GM12878 (cell line): ENCODE data around the gene ERICH2. TPM values are rescaled to one million over a fixed set of nuclear protein-coding genes. Genes with fewer than 3 reads are reported as not detected.

Source experiments
- ATAC-seq: fragments of 200-7000 bp; cut with Tn5 transposase; 3 replicates; pipeline ENCODE4 v1.9.1; 2020; ENCODE audit warnings: mild to moderate bottlenecking, moderate library complexity
- BruUV-seq: library from RNA; stranded (reverse); fragments of 400-500 nt; replicated peaks from 2 replicates; lab custom pipeline; 2021; lab: Mats Ljungman, UMichigan
- CTCF ChIA-PET: fragments of 300-600 bp; sonication (Branson Sonifier 250); formaldehyde crosslinking; extraction: SDS; loops from one replicate; lab custom pipeline; 2021; ENCODE audit warnings: inconsistent platforms; lab: Yijun Ruan, JAX
- POLR2A ChIA-PET: fragments of 350-600 bp; formaldehyde crosslinking; extraction: SDS; loops from one replicate; lab custom pipeline; 2021; ENCODE audit warnings: inconsistent platforms; lab: Charles Lee
- RAD21 ChIA-PET: fragments of 300-600 bp; sonication (Branson Sonifier 250); formaldehyde crosslinking; loops from one replicate; lab custom pipeline; 2023; ENCODE audit warnings: antibody characterized with exemption; ENCODE audit not compliant: unreplicated experiment; lab: Charles Lee
- SMC1A ChIA-PET: fragments of 300-600 bp; sonication (Branson Sonifier 250); formaldehyde crosslinking; loops from one replicate; lab custom pipeline; 2023; ENCODE audit not compliant: unreplicated experiment, uncharacterized antibody; lab: Charles Lee
- DNase-seq: peaks from one replicate; pipeline ENCODE4 v3.0.0-alpha.2; 2011; ENCODE audit warnings: low read depth, low spot score
- FAIRE-seq: peaks from 3 replicates; lab custom pipeline; 2011; peaks lifted over from hg19 to GRCh38; lab: Jason Lieb, UNC
- H2AFZ ChIP-seq: 2 replicates; pipeline ENCODE4 v1.6.0; 2011; ENCODE audit warnings: low read depth, low read length, control low read depth; ENCODE audit not compliant: control insufficient read depth
- H3K27ac ChIP-seq: 2 replicates; pipeline ENCODE4 v1.5.1; 2011; ENCODE audit warnings: control low read depth; ENCODE audit not compliant: control insufficient read depth, insufficient read depth
- H3K27me3 ChIP-seq, 2 experiments: replicated peaks in 1 of 2; 2 replicates each; pipeline versions ENCODE4 v1.6.0 to v1.6.1; 2011; ENCODE audit warnings: low read length in 1 of 2; ENCODE audit not compliant: control insufficient read depth in 2 of 2, insufficient read depth in 2 of 2
- H3K36me3 ChIP-seq, 2 experiments: 2 replicates each; pipeline ENCODE4 v1.5.1; 2011; ENCODE audit warnings: low read length in 1 of 2; ENCODE audit not compliant: control insufficient read depth in 2 of 2, insufficient read depth in 2 of 2
- H3K4me1 ChIP-seq: 2 replicates; pipeline ENCODE4 v1.6.1; 2011; ENCODE audit warnings: mild to moderate bottlenecking, low read length, moderate library complexity, mixed read lengths; ENCODE audit not compliant: control insufficient read depth, insufficient read depth
- H3K4me2 ChIP-seq: 2 replicates; pipeline ENCODE4 v1.6.0; 2011; ENCODE audit warnings: control low read depth; ENCODE audit not compliant: control insufficient read depth, insufficient read depth
- H3K4me3 ChIP-seq: fragments of 200-600 bp; sonication (generic); 2 replicates; pipeline ENCODE4 v1.5.1; 2016
- H3K79me2 ChIP-seq: 2 replicates; pipeline ENCODE4 v1.6.0; 2011; ENCODE audit warnings: low read length; ENCODE audit not compliant: control insufficient read depth, insufficient read depth
- H3K9ac ChIP-seq: 2 replicates; pipeline ENCODE4 v1.8.0; 2011; ENCODE audit warnings: low read length, control low read depth, mixed read lengths; ENCODE audit not compliant: control insufficient read depth, insufficient read depth
- H3K9me3 ChIP-seq: replicated peaks from 3 replicates; pipeline ENCODE4 v1.5.1; 2011; ENCODE audit warnings: mild to moderate bottlenecking, low read length; ENCODE audit not compliant: control insufficient read depth, insufficient read depth
- H4K20me1 ChIP-seq: 2 replicates; pipeline ENCODE4 v1.6.0; 2011; ENCODE audit not compliant: control insufficient read depth, insufficient read depth
- CTCF ChIP-seq, 3 experiments: IDR thresholded peaks in 2 of 3; conservative IDR thresholded peaks in 1 of 3; 2 replicates each; pipeline ENCODE4 v1.5.1; 2011; ENCODE audit warnings: low read depth in 3 of 3, low read length in 3 of 3, mild to moderate bottlenecking in 3 of 3, control low read depth in 2 of 3, moderate library complexity in 2 of 3, inconsistent platforms in 1 of 3, mixed read lengths in 1 of 3; ENCODE audit not compliant: control insufficient read depth in 2 of 3, insufficient read depth in 1 of 3; ENCODE audit errors: extremely low read depth in 1 of 3
- CUX1 ChIP-seq: IDR thresholded peaks from 2 replicates; pipeline ENCODE4 v1.6.1; 2012; ENCODE audit warnings: improper control_type of control experiment, low read depth, low read length; ENCODE audit not compliant: insufficient replicate concordance
- IKZF2 ChIP-seq, 2 experiments: fragments of 450-650 bp; IDR thresholded peaks; 2 replicates each; pipeline ENCODE4 v1.6.1; 2017; ENCODE audit warnings: mild to moderate bottlenecking in 2 of 2, moderate library complexity in 2 of 2
- MEF2A ChIP-seq: IDR thresholded peaks from 2 replicates; pipeline ENCODE4 v1.6.1; 2011; ENCODE audit warnings: low read depth, mild to moderate bottlenecking, low read length, moderate library complexity; ENCODE audit not compliant: insufficient read depth
- NFYB ChIP-seq: IDR thresholded peaks from 2 replicates; pipeline ENCODE4 v1.6.1; 2011; ENCODE audit warnings: low read depth, mild to moderate bottlenecking, low read length, improper control_type of control experiment, moderate library complexity; ENCODE audit not compliant: insufficient read depth
- NR2F1 ChIP-seq: fragments of 450-650 bp; conservative IDR thresholded peaks from 2 replicates; pipeline ENCODE4 v1.6.1; 2017; ENCODE audit warnings: mild to moderate bottlenecking
- NRF1 ChIP-seq: conservative IDR thresholded peaks from 2 replicates; pipeline ENCODE4 v1.6.1; 2011; ENCODE audit warnings: mild to moderate bottlenecking, low read depth, low read length, improper control_type of control experiment
- USF2 ChIP-seq: IDR thresholded peaks from 2 replicates; pipeline ENCODE4 v1.6.1; 2011; ENCODE audit warnings: low read depth, low read length, improper control_type of control experiment, borderline replicate concordance
- ZNF592 ChIP-seq: fragments of 450-650 bp; IDR thresholded peaks from 2 replicates; pipeline ENCODE4 v1.6.1; 2017; ENCODE audit warnings: mild to moderate bottlenecking, moderate library complexity
- WGBS: methylation state at CpG from one replicate; pipeline ENCODE4 v1.1.6; 2016; ENCODE audit warnings: low lambda C conversion rate; ENCODE audit not compliant: insufficient replicate concordance, insufficient coverage; ENCODE audit errors: missing lambda C conversion rate; 5-methylcytosine and 5-hydroxymethylcytosine counted together
- in situ Hi-C: fragments of 300-500 bp; cut with MboI; formaldehyde crosslinking; loops from 9 replicates; pipeline ENCODE4 v1.14.3; 2018; ENCODE audit warnings: mixed read lengths
- intact Hi-C: fragments of 100-400 bp; cut with micrococcal nuclease; formaldehyde crosslinking; loops from one replicate; pipeline ENCODE4 v1.14.2; 2022; ENCODE audit not compliant: unreplicated experiment
- polyA plus RNA-seq, 11 experiments: library from polyadenylated mRNA; depleted of rRNA in 4 of 11; unstranded in 6 of 11; stranded (reverse) in 5 of 11; fragments of >200 nt; fragmentation: Nextera tagmentation in 4 of 11; fragmentation: Illumina TruSeq in 1 of 11; extraction: Ambion mirVana in 4 of 11; extraction: Trizol in 1 of 11; gene quantifications; 1 replicate in 1 of 11; 2 replicates in 10 of 11; pipeline versions ENCODE4 v1.2.1 to v1.2.3, GENCODE V29; 2011 to 2016; ENCODE audit warnings: inconsistent platforms in 2 of 11, missing spikeins in 2 of 11, low read depth in 1 of 11
- total RNA-seq, 4 experiments: library from RNA; depleted of rRNA in 3 of 4; stranded (reverse); fragments of >200 nt in 3 of 4; fragmentation: Illumina TruSeq in 1 of 4; extraction: Trizol in 1 of 4; gene quantifications; 2 replicates each; pipeline versions ENCODE4 v1.2.1 to v1.2.3, GENCODE V29; 2013 to 2021

ERICH2 gene
- total and polyA plus RNA-seq, 10 of the 15 experiments (the other 5 are each of a cell fraction or from before 2014, with no cell fraction given): not detected

- TF ChIP-seq CTCF (IDR thresholded peaks at IDR 0.05 in 2 of 3, conservative IDR thresholded peaks at IDR 0.05 in 1 of 3; ENCODE audit: control insufficient read depth in 2 of 3, extremely low read depth in 1 of 3, insufficient read depth in 1 of 3, low read depth in 3 of 3, low read length in 3 of 3) (peak in 1 of 3 experiments; percentile 21; a peak in 1 of 6 replicates), USF2 (no peak), IKZF2 (IDR thresholded peaks at IDR 0.05) (no peak), NFYB (no peak)
Observed at GRCh38 chr2:170736628-170737027, 33.5 kb upstream of the ERICH2 start (continued).

GRCh38 chr2:170737406-170737805, 32.8 kb upstream of the ERICH2 start:
- H3K79me2 ChIP-seq: no peaks in the 10 kb centered on the region
- in situ Hi-C loops (no loop called here), intact Hi-C loops (no loop called here)
- DNase-seq (no peak), FAIRE-seq (no peak), ATAC-seq (no peak)
- H3K9ac ChIP-seq: no peak overlapping the region
- POLR2A ChIA-PET: interaction anchor here (0.6 to 1.1 kb wide), 2 partner anchors 80 to 367 kb away, joined by 3 to 4 read pairs; partner anchors contain the start of gene GAD1
- H3K4me3 ChIP-seq: no peak overlapping the region
- RAD21 ChIA-PET: no interaction called here
- 65% methylated on average over 2 of the region's 2 CpGs for WGBS
- no peaks in the 10 kb centered on the region for H4K20me1 ChIP-seq
- no peak overlapping the region for H3K27ac ChIP-seq
- CTCF ChIA-PET: interaction anchor here (3.7 kb wide), 1 partner anchor 76 kb away, joined by 15 read pairs; no protein-coding TSS in a partner anchor
- H3K4me1 ChIP-seq: no peaks in the 10 kb centered on the region
- no TSS peak for BruUV-seq
- SMC1A ChIA-PET: interaction anchor here (1.7 kb wide), 2 partner anchors 42 to 77 kb away, joined by 4 read pairs; no protein-coding TSS in a partner anchor
- H3K9me3 ChIP-seq: no peaks in the 10 kb centered on the region
- H3K36me3 ChIP-seq: no peaks in the 10 kb centered on the region
- peaks cover 0 to 2% of the 10 kb centered on the region in 2 experiments; a peak in 1 of 4 replicates for H3K27me3 ChIP-seq
- no peak overlapping the region for H2AFZ ChIP-seq
- H3K4me2 ChIP-seq: no peak overlapping the region
- TF ChIP-seq ZNF592 (no peak), NR2F1 (no peak), CUX1 (no peak), NRF1 (no peak), MEF2A (no peak)
